GM18858 (cell line): ENCODE measurements around the gene ADAMTSL5.
"Not testable (repeated sequence)": the region's sequence is repeated elsewhere in the genome, so short reads cannot be mapped to it uniquely, and the experiment has no call there.

Source experiments
- ATAC-seq: cut with Tn5 transposase; IDR thresholded peaks from one replicate; pipeline ENCODE4 v1.9.1; 2021; ENCODE audit not compliant: unreplicated experiment

ADAMTSL5 gene

DNA sequence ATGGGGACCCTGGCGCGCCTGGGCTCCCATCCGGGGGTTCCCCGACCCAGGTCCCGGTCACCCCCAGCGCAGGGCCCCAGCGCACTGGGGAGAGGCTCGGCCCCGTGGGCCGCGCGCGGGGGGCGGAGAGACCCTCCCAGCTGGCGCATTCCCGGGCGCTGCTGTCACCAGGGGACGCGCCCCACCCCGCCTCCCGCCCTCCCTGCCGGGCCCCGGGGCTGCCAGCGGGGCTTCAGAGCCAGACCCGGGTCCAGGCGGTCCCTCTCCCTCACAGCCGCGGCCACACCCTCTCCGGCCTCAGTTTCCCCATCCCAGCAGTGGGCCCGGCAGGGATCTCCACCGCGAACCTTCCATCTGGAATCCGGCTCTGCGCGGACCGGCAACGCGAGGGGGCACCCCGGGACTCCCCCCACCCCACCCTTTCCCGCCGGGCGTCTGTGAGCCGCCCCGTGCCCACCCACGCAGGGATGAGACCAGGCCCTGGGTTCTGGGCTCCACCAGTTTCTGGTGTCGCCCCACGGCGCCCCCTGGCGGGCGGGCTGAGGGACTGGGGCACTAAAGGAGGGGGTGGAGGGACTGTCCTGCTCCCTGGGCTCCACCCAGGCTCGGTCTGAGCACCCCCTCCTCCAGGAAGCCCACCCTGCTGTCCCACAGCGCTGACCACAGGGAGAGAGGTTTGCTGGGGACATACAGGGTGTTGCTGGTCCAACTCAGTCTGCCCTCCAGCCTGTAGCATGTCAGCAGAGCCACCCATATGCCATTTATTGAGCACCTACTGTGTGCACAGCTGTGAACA lies 878 bp upstream of the ADAMTSL5 start:
- no peak for ATAC-seq

GRCh38 chr19:1511318-1512317 lies 1.2 kb downstream of the ADAMTSL5 start:
- no peak for ATAC-seq

GRCh38 chr19:1510807-1511206 lies 2.0 kb downstream of the ADAMTSL5 start:
- no peak for ATAC-seq

GRCh38 chr19:1510442-1510806 lies 2.4 kb downstream of the ADAMTSL5 start:
- no peak for ATAC-seq

- ATAC-seq: no peak
These were observed 3.0 kb downstream of the ADAMTSL5 start for GRCh38 chr19:1509602-1510441.

DNA sequence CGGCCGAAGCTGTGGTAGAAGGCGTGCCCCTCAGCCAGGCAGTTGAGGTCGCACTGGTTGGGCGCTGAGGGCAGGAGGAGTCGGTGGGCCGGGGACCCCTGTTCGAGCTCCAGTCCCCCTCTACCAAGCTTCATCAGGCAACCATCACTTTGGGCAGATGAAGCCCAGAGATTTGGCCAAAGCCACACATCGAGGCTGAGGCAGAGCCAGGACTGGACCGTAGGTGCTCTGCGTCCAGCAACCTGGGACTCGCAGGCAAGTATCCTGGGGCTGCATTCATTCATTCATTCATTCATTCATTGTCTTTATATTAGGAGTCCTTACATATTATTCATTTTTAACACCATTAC lies 4.3 kb downstream of the ADAMTSL5 start:
- no peak for ATAC-seq

GRCh38 chr19:1507763-1508506 lies 4.9 kb downstream of the ADAMTSL5 start:
- ATAC-seq: no peak

- no peak for ATAC-seq
These were observed 5.6 kb downstream of the ADAMTSL5 start for GRCh38 chr19:1507192-1507660.

DNA sequence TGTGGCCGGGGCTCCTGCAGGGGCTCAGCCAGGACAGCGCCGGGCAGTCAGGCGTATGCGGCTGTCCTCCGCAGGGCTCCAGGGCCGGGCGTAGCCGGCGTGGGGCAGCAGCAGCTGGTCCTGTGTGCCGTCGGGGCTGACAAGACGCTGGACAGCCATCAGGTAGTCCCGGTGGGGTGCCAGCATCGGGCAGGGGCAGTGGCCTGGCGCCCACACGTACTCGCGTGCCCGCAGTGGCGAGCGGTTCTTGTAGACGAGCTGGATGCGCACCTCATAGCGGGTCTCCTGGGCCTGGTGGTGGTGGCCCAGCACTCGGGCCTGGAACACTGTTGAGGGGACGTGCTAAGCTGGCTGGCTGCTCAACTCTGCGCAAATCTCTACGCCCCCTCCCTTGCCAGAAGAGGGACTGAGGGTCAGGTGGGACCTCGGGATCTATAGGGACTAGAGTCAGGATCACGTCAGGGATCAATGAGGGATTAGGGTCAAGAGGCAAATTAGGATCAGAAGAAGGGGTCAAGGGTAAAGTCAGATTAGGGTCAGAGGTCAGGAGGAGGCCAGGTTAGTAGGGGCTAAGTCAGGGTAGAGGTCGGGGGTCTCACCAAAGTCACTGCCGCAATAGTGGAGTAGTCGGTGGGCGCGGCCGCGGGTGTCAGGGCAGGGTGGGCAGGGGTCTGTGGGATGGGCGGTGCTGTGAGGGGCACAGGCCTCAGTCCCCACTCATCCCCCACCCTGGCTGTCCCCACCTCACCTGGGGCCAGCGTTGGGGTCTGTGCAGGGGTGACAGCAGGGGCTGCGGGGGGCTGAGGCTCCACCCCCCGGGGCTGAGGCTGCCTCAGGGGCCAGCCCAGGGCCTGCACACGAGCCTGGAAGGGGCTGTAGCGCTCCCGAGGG lies 6.6 kb downstream of the ADAMTSL5 start:
- ATAC-seq: no peak

DNA sequence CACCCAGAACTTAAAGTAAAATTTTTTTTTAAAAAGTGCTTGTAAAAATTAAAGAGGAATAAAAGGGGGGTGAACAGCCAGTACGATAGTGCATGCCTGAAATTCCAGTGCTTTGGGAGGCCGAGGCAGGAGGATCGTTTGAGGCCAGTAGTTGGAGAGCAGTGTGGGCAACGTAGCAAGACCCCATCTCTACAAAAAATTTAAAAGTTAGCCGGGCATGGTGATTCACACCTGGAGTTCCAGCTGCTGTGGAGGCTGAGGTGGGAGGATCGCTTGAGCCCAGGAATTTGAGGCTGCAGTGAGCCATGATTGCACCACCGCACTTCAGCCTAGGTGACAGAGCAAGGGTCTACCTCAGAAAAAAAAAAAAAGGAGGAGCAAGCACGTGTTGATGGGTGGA lies 7.8 kb downstream of the ADAMTSL5 start:
- ATAC-seq: no peak

- ATAC-seq: no peak
These were observed 8.7 kb downstream of the ADAMTSL5 start for GRCh38 chr19:1503925-1504773.

GRCh38 chr19:1503089-1503924 lies 9.5 kb downstream of the ADAMTSL5 start:
- no peak for ATAC-seq

DNA sequence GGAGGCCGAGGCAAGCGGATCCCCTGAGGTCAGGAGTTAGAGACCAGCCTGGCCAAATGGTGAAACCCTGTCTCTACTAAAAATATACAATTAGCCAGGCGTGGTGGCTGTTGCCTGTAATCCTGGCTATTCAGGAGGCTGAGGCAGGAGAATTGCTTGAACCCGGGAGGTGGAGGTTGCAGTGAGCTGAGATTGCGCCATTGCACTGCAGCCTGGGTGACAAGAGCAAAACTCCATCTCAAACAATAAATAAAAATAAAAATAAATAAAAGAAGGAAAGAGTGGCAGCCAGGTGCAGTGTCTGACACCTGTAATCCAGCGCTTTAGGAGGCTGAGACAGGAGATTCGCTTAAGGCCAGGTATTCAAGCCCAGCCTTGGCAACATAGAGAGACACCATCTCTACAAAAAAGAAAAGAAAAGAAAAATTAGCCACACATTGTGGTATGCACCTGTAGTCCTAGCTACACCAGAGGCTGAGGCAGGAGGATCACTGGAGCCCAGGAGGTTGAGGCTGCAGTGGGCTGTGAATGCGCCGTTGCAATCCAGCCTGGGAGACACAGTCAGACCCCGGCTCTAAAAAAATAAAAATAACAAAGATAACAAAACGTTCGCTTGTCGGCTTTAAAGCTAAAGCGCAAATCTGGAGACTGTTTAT lies 10.3 kb downstream of the ADAMTSL5 start:
- no peak for ATAC-seq

- ATAC-seq: no peak
These were observed 11.6 kb downstream of the ADAMTSL5 start for GRCh38 chr19:1501200-1501595.

DNA sequence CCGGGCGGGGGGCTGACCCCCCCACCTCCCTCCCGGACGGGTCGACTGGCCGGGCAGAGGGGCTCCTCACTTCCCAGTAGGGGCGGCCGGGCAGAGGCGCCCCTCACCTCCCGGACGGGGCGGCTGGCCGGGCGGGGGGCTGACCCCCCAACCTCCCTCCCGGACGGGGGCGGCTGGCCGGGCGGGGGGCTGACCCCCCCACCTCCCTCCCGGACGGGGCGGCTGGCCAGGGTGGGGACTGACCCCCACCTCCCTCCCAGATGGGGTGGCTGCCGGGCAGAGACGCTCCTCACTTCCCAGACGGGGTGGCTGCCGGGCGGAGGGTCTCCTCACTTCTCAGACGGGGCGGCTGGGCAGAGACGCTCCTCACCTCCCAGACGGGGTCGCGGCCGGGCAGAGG lies 13.6 kb downstream of the ADAMTSL5 start:
- not testable (repeated sequence) for ATAC-seq

DNA sequence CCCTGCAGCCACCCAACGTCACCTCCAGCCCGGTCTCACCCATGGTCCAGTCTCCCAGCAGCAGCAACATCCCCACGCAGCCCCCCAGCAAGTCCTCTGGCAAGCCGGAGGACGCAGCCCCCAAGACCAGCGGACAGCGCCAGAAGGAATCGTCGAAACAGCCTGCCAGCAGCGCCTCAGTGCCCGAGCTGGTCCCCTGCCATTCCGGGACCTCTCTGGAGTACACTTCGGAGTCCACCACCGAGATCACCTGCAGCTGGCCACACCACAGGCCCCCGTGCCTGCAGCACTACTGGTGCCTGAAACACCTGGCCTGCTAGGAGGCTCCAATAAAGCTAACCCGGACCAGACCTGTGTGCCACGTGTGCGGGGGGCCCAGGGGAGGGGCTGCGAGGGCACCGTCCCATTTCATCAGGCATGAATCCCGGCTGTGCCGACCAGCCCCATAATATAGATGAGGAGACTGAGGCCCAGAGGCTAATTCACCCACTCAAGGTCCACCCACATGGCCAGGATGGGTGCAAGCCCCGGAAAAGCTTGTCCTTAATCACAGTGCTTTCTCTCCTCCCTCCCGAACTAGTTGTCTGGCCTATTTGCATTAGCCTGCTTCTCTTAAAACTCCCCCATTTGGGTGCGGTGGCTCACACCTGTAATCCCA lies 15.1 kb downstream of the ADAMTSL5 start:
- no peak for ATAC-seq
